GM19035 (cell line): ENCODE measurements around the gene DUS1L.

Experiments used
- ATAC-seq: cut with Tn5 transposase; IDR thresholded peaks from one replicate; pipeline ENCODE4 v1.9.1; 2021; ENCODE audit not compliant: unreplicated experiment

Gene DUS1L

DNA sequence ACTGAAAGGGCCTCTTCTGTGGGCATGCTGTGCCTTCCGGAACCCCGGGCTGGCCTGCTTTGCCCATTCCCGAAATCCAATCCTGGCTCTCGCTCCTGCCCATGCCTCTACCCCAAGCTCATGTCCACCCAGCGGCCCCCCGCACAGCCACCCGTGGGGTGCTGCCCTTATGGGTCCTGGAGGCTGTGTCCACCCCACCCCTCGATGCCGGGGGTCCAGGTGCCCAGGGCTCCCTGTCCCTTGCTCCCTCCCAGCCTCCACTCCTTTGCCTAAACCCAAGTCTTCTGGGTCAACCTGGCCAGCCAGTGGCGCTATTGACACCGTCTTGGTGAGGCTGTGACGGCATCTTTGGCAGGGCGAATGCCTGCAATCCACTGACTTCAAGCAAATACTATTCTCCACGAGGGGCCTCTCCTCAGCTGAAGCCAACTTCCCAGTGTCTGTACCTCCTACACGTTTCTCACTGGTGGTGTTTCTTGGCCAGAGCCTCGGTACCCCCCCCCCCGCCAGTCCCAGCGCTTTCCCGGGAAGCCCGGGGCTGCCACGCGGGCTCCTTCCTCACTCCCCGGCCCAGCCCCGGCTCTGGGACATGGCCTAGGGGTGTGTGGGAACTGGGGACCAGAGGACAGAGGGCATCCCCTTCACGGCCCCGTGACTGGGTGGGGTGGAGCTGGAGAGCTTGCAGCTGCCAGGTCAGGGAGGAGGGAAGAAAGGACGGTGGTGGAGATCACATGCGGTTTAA, 12.2 kb upstream of the DUS1L start:
- no peak for ATAC-seq

GRCh38 chr17:82076785-82077591, 11.4 kb upstream of the DUS1L start:
- no peak for ATAC-seq

DNA sequence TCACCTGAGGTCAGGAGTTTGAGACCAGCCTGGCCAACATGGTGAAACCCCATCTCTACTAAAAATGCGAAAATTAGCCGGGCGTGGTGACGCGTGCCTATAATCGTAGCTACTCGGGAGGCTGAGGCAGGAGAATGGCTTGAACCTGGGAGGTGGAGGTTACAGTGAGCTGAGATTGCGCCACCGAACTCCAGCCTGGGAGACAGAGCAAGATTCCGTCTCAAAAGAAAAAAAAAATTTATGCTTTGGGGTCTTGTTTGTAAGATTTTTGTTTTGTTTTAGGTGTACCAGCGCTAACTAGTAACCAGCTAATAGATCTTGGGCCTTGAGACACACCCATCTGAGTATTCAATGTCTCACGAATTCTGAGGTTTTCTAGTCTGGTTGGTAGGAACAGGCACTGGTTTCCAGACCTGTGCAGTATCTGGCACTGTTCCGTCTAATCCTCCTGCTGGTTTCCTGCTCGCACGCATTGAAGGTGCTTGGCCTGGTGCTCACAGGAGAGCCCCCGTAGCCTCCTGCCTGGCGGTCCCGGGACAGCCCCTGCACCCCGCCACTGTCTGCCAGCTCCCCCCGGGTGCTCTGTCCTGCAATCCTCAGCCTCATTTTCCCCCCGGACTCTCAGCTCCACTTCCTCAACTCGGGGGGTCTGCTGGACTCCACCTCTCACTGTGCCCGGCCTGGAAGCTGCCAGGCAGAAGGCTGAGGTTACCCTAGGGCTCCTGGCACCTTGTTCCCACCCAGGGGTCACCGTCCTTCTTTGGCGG, 10.6 kb upstream of the DUS1L start:
- no peak for ATAC-seq

DNA sequence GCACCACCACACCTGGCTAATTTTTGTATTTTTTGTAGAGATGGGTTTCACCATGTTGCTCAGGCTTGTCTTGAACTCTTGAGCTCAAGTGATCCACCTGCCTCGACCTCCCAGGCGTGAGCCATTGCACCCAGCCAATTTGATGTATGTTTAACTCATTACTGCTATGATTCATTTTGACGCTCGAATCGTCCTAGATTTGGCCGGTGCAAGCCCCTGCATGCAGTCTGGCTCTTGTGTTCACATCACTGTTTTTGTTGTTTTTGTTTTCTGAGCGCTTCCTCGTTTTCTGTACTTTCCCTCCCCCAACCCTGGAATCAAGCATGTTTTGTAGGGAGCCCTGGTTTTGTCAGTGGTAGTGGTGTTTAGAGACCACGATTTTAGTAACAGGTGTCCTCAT, 7.8 kb upstream of the DUS1L start:
- ATAC-seq = no peak

DNA sequence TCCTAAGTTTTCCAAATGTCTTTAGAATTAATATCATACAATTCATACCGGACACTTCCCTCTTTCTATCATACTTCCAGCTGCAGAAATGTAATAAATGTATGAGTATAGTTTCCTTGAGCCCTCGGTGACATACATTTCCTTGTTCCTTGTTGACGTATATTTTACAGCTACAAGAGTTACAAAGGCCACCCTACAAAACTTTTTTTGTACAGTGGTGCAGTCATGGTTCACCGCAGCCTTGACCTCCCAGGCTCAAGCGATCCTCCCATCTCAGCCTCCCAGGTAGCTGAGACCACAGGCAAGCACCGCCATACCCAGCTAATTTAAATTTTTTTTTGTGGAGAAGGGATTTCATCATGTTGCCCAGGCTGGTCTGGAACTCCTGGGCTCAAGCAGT, 7.2 kb upstream of the DUS1L start:
- no peak for ATAC-seq

- ATAC-seq = no peak
Observed at GRCh38 chr17:82070611-82071010, 5.0 kb upstream of the DUS1L start.

- peak; percentile 39 for ATAC-seq
Observed at GRCh38 chr17:82065193-82065637, 389 bp downstream of the DUS1L start.

DNA sequence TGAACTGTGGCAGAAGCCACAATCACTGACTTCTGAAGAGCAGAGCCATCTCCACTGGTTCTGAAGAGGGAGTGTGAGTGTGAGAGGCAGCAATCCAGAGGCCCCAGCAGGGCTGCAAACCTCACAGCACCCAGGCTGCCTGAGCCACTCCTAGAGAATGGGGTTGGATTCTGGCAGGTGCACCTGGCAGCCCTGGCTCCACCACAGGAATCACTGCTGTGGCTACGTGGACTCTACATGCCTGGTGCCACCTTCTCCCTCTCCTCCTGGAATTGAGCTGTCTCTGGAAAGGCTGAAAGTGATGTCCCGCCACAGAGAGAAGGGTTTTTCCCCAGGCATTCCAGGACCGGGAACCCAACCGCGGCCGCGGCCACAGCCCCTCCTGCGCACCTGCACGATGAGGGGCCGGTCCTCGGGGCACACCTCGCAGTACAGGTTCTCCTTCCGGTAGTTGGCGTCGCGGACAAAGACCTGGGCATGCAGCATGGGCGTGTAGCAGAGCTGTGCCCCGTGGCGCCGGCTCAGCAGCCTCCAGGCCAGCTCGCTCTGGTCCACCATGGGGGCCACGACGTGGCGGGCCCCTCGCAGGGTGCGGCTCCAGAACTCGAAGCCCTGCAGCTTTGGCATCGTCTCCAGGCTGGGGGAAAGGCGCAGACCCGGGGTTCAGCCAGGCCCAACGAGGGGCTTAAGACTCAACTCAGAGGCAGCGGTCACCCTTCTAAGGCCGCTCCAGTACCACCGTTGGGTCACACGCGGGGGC, 991 bp downstream of the DUS1L start:
- no peak for ATAC-seq

DNA sequence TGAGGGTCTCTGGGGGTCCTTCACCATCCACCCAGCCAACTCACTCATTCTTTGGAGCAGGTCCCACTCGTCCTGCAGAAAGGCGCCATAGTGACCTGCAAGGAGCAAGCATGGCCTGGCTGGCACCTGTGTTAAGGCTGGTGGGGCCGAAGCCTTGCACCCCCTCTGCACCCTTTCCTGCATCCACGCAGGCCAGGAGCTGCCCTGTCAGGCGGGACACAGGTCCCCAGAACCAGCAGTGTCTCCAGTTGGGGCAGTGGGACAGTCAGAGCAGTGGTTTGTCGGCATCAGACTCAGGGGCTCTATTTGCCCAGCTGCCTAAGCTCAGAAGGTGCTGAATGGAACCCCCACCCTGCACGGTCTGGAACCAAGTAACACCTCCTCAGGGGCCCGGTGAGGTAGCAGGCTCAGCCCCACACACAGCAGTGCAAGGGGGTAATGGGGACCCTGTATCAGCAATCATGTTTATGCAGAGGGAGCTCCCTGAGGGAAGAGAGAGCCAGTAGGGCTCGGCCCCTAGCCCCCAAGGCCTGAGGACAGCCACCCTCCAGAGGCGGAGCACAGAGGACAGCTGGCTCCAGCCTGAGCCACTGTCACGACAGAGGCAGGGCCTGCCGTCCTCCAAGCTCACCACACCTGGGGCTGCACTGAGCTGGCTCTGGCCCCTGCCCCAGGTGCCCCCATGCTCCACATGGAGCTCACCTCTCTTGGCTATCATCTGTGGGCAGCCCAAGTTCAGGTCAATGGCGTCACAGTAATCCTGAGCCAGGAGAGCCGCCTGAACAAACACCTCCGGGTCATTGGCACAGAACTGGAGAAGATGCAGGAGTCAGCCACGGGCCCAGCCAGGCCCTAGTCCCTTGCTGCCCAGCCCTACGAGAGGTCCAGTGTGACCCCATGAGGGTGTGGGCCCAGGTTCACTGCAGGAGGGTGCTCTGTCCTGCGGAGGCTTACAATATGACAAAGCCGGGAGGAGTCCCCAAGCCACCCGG, 1.9 kb downstream of the DUS1L start:
- no peak for ATAC-seq

DNA sequence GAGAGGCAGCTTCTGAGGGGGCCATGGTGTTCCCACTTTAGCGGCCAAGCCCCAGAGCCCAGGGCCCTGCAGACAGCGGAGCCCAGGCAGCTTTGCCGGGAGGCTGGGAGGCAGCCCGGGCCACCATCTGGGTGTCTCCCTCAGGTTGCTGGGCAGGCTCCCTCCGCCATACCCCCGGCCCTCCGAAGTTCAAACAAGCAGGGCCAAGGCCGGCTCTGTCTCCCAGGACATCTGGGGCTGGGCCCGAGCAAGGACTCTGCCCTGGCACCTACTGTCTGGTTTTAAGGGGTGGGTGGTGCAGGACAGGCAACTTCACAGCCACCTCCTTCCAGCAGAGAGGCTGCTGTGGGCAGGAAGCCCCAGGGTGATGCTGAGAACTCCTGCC, 2.6 kb downstream of the DUS1L start:
- ATAC-seq = no peak

DNA sequence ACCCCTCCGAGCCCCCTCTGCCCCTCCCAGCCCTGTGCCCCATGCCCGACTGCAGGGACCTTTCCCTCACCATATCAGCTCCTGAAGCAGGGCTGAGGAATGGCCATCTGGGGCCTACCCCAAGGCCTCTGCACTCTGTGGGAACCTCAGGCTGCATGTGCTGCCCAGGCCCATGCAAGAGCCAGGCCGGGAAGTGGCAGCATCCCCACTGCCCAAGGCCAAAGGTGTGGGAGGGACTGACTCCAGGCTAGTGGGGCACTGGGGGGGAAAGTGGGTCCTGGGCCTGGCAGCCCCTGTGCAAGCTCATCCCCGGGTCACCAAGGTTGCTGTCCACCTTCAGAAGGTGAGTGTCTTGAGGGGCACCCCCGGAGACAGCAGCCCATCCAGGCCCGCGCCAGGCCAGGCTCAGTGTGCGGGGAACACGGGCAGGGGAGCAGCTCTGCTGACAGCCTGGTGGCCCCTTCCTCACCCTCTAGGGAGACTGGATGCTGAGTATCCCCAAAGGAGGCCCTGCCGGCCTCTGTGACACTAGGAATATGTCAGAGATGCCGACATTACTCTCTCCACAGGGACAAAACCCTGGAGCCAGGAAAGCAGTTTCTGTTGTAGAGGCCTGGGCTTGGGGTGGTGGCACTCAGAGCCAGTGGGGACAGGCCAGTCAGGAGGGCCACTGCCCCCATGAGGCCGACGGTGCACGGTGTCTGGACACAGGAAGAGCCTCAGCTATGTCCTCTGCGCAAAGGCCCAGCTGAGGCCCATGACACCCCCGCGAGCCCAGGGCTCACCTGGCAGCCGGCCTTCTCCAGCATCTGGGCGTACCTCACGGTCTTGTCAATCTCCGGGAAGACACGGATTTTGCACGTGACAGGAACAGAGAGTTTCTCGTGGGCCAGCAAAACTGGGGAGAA, 3.3 kb downstream of the DUS1L start:
- ATAC-seq = no peak

DNA sequence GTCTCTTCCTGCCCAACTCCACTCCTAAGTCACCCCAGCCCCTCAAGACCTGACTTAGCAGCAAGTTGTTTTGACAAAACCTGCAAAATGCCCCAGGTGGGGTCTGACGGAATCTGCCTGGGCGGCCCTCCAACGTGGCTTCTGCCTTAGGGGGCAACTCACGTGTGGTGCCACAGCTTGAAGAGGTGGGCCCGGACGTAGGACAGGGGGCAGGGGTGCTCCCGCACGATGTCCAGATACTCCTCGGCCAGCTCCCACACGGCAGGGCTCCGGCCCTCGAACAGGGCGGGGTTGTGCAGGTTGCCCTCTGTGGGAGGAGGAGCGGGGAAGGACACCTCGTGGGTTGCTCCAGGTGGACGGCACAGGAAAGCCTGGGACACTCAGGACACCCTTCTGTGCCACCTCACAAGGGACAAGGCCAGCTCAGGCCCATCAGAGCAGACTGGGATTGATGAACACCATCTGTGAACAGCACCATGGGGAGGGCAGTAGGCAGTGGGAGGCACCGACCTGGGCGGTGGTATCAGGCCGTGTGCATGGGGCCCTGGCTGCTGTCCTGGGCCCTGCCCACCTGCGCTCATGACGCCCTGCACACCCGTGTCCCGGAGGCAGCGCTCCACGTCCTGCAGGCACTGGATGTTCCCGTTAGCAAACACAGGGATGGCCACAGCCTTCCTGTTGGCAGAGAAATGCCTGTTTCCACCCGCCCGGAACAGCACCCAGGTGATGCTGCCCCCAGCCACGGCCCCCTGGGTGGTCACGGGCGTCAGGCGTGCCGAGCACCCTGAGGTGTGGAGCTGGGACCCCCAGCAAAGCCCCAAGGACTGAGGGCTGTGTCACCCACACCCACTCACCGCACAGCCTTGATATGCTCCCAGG, 4.3 kb downstream of the DUS1L start:
- ATAC-seq = no peak

DNA sequence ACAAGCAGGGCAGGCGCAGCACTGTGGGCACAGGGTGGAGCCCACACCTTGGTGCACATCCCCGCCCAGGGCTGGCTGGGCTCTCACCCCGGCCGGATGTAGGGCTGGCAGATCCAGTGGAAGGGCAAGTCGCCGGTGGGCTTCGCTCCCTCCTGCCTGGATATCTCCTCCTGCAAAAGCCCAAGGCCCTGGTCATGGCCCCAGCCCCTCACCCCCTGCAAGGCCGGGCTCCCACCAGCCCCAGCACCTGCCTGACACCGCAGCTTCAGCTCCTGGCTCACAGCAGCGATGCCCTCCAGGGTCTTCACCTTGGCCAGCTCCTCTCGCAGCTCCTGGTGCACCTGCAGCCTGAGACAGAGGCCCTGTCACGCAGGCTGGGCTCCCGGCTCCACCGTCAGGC, 5.0 kb downstream of the DUS1L start:
- ATAC-seq = no peak

GRCh38 chr17:82060001-82060380, 5.6 kb downstream of the DUS1L start:
- ATAC-seq = no peak

DNA sequence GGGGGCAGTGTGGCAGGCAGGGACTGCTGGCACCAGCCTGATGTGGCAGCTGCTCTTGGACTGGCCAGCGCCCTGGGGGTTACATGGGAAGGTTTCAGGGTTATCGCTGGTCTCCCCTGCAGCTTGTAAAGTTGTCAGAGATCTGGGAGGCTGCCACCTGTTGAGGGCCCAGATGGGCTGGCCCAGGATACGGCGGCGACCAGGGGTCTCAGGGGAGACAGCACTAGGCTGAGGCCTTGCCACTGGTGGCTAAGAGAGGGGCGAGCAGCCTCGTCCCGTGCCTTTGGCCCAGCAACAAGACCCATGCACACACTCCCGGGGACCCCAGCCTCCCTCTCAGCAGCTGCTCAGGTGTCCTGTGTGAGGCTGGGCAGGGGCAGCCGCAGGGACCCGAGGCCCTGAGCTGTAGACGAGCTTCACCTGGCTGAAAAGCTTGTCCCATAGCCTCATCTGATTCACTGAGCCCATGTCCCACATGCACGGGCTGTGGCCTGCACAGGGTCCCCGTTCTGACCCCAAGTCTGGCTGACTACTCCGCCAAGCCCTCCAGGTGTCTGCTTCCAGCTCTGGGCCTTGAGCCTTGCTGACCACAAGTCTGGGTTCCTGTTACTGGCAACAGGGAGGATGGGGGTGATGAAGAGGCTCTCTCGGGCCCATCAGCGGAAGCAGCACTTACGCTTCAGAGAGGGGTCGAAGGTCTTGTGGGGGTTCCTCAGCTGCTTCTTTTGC, 6.2 kb downstream of the DUS1L start:
- no peak for ATAC-seq

DNA sequence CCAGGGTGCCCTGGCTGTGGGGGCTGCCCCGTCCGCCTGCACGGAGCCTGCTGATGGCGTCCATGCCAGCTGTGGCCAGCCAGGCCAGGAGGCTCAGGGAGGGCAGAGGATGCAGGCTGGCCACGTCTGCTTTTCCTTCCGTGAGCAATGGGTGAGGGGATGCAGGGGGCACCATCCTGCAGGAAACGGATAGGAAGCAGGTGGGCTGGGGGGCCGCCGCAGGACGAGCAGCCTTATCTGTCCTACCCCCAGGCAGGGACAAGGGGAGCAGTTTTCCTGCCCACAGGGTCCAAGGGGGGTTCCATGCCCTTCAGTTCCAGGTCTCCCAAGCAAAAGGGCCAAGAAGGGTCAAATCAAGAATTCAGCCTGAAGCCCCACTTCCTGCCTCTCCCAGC, 6.8 kb downstream of the DUS1L start:
- ATAC-seq = no peak

- no peak for ATAC-seq
Observed at GRCh38 chr17:82058230-82058854, 7.3 kb downstream of the DUS1L start.
